ENCODE data around the gene THAP8. TPM values are rescaled to one million over a fixed set of nuclear protein-coding genes. Genes with fewer than 3 reads are reported as not detected.
A peak's percentile ranks its signal among the peaks of the same experiment; 100 is the strongest.

The THAP8 gene
- total RNA-seq, 1 experiment from 2014 or later, result 7.6 TPM

GRCh38 chr19:36054733-36055686 lies 925 bp upstream of the THAP8 start, which contains the start of gene WDR62:
TSS of gene WDR62 (plus strand) at chr19:36054897. CDS start at chr19:36054972, 75 bp downstream.
- peak within 1 kb of the TSS; percentile 88 for H3K4me3 Mint-ChIP-seq (ENCODE audit: unreplicated experiment)
- no peaks in the 10 kb centered on the region for H3K27me3 Mint-ChIP-seq (ENCODE audit: insufficient read depth, unreplicated experiment)
- POLR2A ChIA-PET, result interaction anchor here (0.5 to 1.7 kb wide), 8 partner anchors 8 to 307 kb away, joined by 3 to 15 read pairs (median 4); partner anchors contain the start of genes ALKBH6, LIN37, POLR2I and SYNE4
- H3K4me1 Mint-ChIP-seq (ENCODE audit: low read depth, unreplicated experiment), result peaks cover 29% of the 10 kb centered on the region
- CTCF ChIA-PET, result interaction anchor here (0.5 to 1.1 kb wide), 6 partner anchors 41 to 97 kb away, joined by 3 to 6 read pairs (median 5); partner anchors contain the start of gene ALKBH6
- intact Hi-C loops (cut with micrococcal nuclease; ENCODE audit: unreplicated experiment), result loop anchor here (1.0 to 5.0 kb wide), 9 partner anchors 13 to 353 kb away; partner anchors contain the start of genes ALKBH6, HSPB6, SDHAF1 and SYNE4
- no peaks in the 10 kb centered on the region for H3K9me3 ChIP-seq
- DNase-seq, result peak; percentile 95 to 97
- H3K36me3 Mint-ChIP-seq (ENCODE audit: insufficient read depth, unreplicated experiment), result peaks cover 47% of the 10 kb centered on the region
- TF ChIP-seq CTCF (IDR thresholded peaks at IDR 0.05; ENCODE audit: insufficient read depth in 1 of 2, low read depth in 1 of 2, low read length in 1 of 2, severe bottlenecking in 1 of 2, unreplicated experiment in 1 of 2), result no peak
- peaks cover 1% of the 10 kb centered on the region for H3K36me3 ChIP-seq (ENCODE audit: control insufficient read depth, insufficient read depth, low read length)
- no peaks in the 10 kb centered on the region for H3K27me3 ChIP-seq (replicated peaks; ENCODE audit: control insufficient read depth, insufficient read depth, low read length)
- H3K9me3 Mint-ChIP-seq (ENCODE audit: unreplicated experiment), result no peaks in the 10 kb centered on the region
- peak within 1 kb of the TSS; percentile 82 for H3K27ac Mint-ChIP-seq (ENCODE audit: unreplicated experiment)
- no TSS peak for BruUV-seq (replicated peaks)
- peak within 1 kb of the TSS; percentile 61 for H3K4me3 ChIP-seq (ENCODE audit: low read depth, low read length)
- peaks cover 25% of the 10 kb centered on the region; the same call in 1 of the 2 replicates for H3K4me1 ChIP-seq

- Histone ChIP-seq H3K4me1 (peaks cover 12% of the 10 kb centered on the region; the same call in 1 of the 2 replicates), H3K9me3 (no peaks in the 10 kb centered on the region), H3K4me3 (ENCODE audit: low read depth, low read length) (no peak overlapping the region), H3K27me3 (replicated peaks; ENCODE audit: control insufficient read depth, insufficient read depth, low read length) (no peaks in the 10 kb centered on the region), H3K36me3 (ENCODE audit: control insufficient read depth, insufficient read depth, low read length) (peaks cover 1% of the 10 kb centered on the region)
- no peaks in the 10 kb centered on the region for H3K9me3 Mint-ChIP-seq (ENCODE audit: unreplicated experiment)
- no peak for TF ChIP-seq CTCF (IDR thresholded peaks at IDR 0.05; ENCODE audit: insufficient read depth in 1 of 2, low read depth in 1 of 2, low read length in 1 of 2, severe bottlenecking in 1 of 2, unreplicated experiment in 1 of 2)
- ChIA-PET CTCF (no interaction called here), POLR2A (no interaction called here)
- no TSS peak for BruUV-seq (replicated peaks)
- H3K27ac Mint-ChIP-seq (ENCODE audit: unreplicated experiment), result peak overlapping the region; percentile 36
- H3K36me3 Mint-ChIP-seq (ENCODE audit: insufficient read depth, unreplicated experiment), result peaks cover 36% of the 10 kb centered on the region
- H3K4me3 Mint-ChIP-seq (ENCODE audit: unreplicated experiment), result peak overlapping the region; percentile 44
- intact Hi-C loops (cut with micrococcal nuclease; ENCODE audit: unreplicated experiment), result loop anchor here (5.0 kb wide), 1 partner anchor 349 kb away; the partner anchor contains the start of gene ZBTB32
- no peaks in the 10 kb centered on the region for H3K27me3 Mint-ChIP-seq (ENCODE audit: insufficient read depth, unreplicated experiment)
- peak; percentile 31 to 69 for DNase-seq
- peaks cover 12% of the 10 kb centered on the region for H3K4me1 Mint-ChIP-seq (ENCODE audit: low read depth, unreplicated experiment)
These were observed 2.4 kb downstream of the THAP8 start for GRCh38 chr19:36051637-36052036.

- H3K27ac Mint-ChIP-seq (ENCODE audit: unreplicated experiment), result peak overlapping the region; percentile 36
- POLR2A ChIA-PET, result no interaction called here
- intact Hi-C loops (cut with micrococcal nuclease; ENCODE audit: unreplicated experiment), result loop anchor here (5.0 kb wide), 1 partner anchor 349 kb away; the partner anchor contains the start of gene ZBTB32
- H3K4me1 ChIP-seq, result peaks cover 10% of the 10 kb centered on the region; the same call in 1 of the 2 replicates
- no peaks in the 10 kb centered on the region for H3K27me3 ChIP-seq (replicated peaks; ENCODE audit: control insufficient read depth, insufficient read depth, low read length)
- H3K4me1 Mint-ChIP-seq (ENCODE audit: low read depth, unreplicated experiment), result peaks cover 9% of the 10 kb centered on the region
- peak in 1 of 2 experiments; percentile 79 for TF ChIP-seq CTCF (IDR thresholded peaks at IDR 0.05; ENCODE audit: insufficient read depth in 1 of 2, low read depth in 1 of 2, low read length in 1 of 2, severe bottlenecking in 1 of 2, unreplicated experiment in 1 of 2)
- H3K4me3 Mint-ChIP-seq (ENCODE audit: unreplicated experiment), result peak overlapping the region; percentile 44
- no peaks in the 10 kb centered on the region for H3K9me3 ChIP-seq
- peaks cover 36% of the 10 kb centered on the region for H3K36me3 Mint-ChIP-seq (ENCODE audit: insufficient read depth, unreplicated experiment)
- H3K4me3 ChIP-seq (ENCODE audit: low read depth, low read length), result no peak overlapping the region
- peak in 1 of 2 experiments; percentile 59 for DNase-seq
- H3K36me3 ChIP-seq (ENCODE audit: control insufficient read depth, insufficient read depth, low read length), result peaks cover 1% of the 10 kb centered on the region
- CTCF ChIA-PET, result interaction anchor here (1.2 kb wide), 1 partner anchor 9 kb away, joined by 3 read pairs; no protein-coding TSS in a partner anchor
- BruUV-seq (replicated peaks), result no TSS peak
- no peaks in the 10 kb centered on the region for H3K27me3 Mint-ChIP-seq (ENCODE audit: insufficient read depth, unreplicated experiment)
- no peaks in the 10 kb centered on the region for H3K9me3 Mint-ChIP-seq (ENCODE audit: unreplicated experiment)
These were observed 2.8 kb downstream of the THAP8 start for GRCh38 chr19:36051236-36051635.

All from Caco-2 (cell line).